Esophagus muscularis mucosa (tissue), 4 donors: ENCODE measurements around the gene MT1B. TPM values are rescaled to one million over a fixed set of nuclear protein-coding genes. Genes with fewer than 3 reads are reported as not detected.
A peak's percentile ranks its signal among the peaks of the same experiment; 100 is the strongest.
"Not testable (repeated sequence)": the region's sequence is repeated elsewhere in the genome, so short reads cannot be mapped to it uniquely, and the experiment has no call there.

Source experiments
- DNase-seq: peaks from one replicate; pipeline ENCODE4 v3.0.0-alpha.2; 2017; ENCODE audit errors: extremely low spot score
- H3K27ac ChIP-seq, 4 donors: fragments of 200-600 bp; sonication (generic); replicated peaks in 1 of 4; 1 replicate in 3 of 4; 2 replicates in 1 of 4; pipeline ENCODE4 v1.5.1; 2016 to 2019; ENCODE audit warnings: mild to moderate bottlenecking in 1 of 4
- H3K27me3 ChIP-seq, 4 donors: fragments of 200-600 bp; sonication (generic); one replicate each; pipeline versions ENCODE4 v1.5.1 to v1.6.0; 2016 to 2019
- H3K36me3 ChIP-seq, 4 donors: fragments of 200-600 bp; sonication (generic); one replicate each; pipeline ENCODE4 v1.5.1; 2016 to 2019
- H3K4me1 ChIP-seq, 4 donors: fragments of 200-600 bp; sonication (generic); one replicate each; pipeline ENCODE4 v1.5.1; 2016 to 2019
- H3K4me3 ChIP-seq, 4 donors: fragments of 200-600 bp; sonication (generic); 1 replicate in 2 of 4; 2 replicates in 2 of 4; pipeline ENCODE4 v1.5.1; 2016 to 2019; ENCODE audit warnings: mild to moderate bottlenecking in 4 of 4, moderate library complexity in 1 of 4
- H3K9me3 ChIP-seq, 4 donors: fragments of 200-600 bp; sonication (generic); 1 replicate in 3 of 4; 2 replicates in 1 of 4; pipeline ENCODE4 v1.5.1; 2016 to 2019
- EP300 ChIP-seq: sonication (generic); formaldehyde crosslinking; IDR thresholded peaks from one replicate; pipeline ENCODE4 v1.6.1; 2017; ENCODE audit warnings: antibody characterized with exemption
- POLR2A ChIP-seq: fragments of 450-650 bp; IDR thresholded peaks from one replicate; pipeline ENCODE4 v1.6.1; 2017; ENCODE audit warnings: antibody characterized with exemption, moderate library complexity, mild to moderate bottlenecking, low read depth
- POLR2AphosphoS5 ChIP-seq, 2 donors: sonication (generic); formaldehyde crosslinking; IDR thresholded peaks; one replicate each; pipeline ENCODE4 v1.6.1; 2017; ENCODE audit warnings: antibody characterized with exemption in 2 of 2
- WGBS: methylation state at CpG from one replicate; pipeline ENCODE4 v1.1.5; 2018; 5-methylcytosine and 5-hydroxymethylcytosine counted together
- intact Hi-C: fragments of 100-400 bp; cut with DNase I; formaldehyde crosslinking; loops from one replicate; pipeline ENCODE4 v1.15.1; 2023
- total RNA-seq, 4 donors: library from RNA; depleted of rRNA; stranded (reverse); fragments of >200 nt; gene quantifications; one replicate each; pipeline versions ENCODE4 v1.1.0 to v1.2.1, GENCODE V29; 2016
- TF ChIP-seq, protein P1 (sequence below), 3 experiments: fragments of 200-600 bp in 2 of 3; fragments of 450-650 bp in 1 of 3; sonication (generic) in 2 of 3; IDR thresholded peaks; one replicate each; pipeline ENCODE4 v1.5.1; 2017 to 2019; ENCODE audit warnings: antibody characterized with exemption in 3 of 3, mild to moderate bottlenecking in 2 of 3, moderate library complexity in 1 of 3

The MT1B gene
- total RNA-seq, 4 donors from 2014 or later: not detected

DNA sequence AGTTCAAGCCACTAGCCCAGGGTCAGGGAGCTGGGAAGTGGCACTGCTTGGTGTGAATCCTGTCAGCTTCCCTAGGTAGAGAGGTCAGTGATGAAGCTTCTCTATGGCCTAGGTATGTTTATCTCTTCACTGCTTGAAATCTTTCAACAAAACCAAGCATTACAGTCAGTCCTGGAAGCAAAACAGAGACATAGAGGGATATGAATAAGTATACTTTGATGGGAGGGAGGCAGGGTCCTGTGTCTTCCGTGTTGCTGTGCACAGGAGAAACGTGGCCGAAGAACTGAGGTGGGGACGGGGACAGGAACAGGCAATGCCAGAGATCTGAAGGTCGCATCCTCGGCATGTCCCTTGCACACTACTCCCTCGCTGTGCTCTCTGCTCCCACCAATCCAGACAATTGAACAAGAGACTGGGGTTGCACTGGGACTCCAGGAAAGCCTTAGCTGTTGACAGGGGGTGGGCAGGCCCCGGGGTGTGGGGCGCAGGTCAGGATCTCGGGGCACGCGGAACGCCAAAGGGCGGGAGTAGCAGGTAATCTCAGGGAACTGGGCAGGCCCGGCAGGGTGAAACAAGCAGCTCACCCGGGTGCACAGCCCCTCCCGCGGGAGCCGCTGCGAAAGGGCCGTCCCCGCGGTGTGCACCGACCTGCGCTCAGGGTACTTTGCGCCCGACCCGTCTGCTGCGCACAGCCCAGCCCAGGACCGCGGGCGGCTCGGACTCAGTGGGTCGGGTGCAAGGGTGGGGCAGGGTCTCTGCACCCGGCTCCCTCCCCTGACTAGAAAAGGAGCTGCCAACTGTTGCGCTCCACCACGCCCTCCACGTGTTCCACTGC lies 17.5 kb downstream of the MT1B start, which contains the start of gene MT1H:
MT1H (plus strand) TSS at position 810 of the 835 bp plus-strand sequence. CDS start 71 bp downstream, outside the sequence.
- intact Hi-C loops: no loop called here
- WGBS: 19% methylated on average over 32 of the region's 38 CpGs
- no peak for DNase-seq
- H3K4me3 ChIP-seq: peak within 1 kb of the TSS in 1 of 4 donors; percentile 12
- H3K36me3 ChIP-seq: no peaks in the 10 kb centered on the region
- H3K27ac ChIP-seq: no peak within 1 kb of the TSS
- H3K27me3 ChIP-seq: peaks cover 4 to 100% (median 33%) of the 10 kb centered on the region in 4 donors
- no peaks in the 10 kb centered on the region for H3K9me3 ChIP-seq
- TF ChIP-seq POLR2AphosphoS5 (IDR thresholded peaks at IDR 0.05): no peak
- TF ChIP-seq, protein P1, sequence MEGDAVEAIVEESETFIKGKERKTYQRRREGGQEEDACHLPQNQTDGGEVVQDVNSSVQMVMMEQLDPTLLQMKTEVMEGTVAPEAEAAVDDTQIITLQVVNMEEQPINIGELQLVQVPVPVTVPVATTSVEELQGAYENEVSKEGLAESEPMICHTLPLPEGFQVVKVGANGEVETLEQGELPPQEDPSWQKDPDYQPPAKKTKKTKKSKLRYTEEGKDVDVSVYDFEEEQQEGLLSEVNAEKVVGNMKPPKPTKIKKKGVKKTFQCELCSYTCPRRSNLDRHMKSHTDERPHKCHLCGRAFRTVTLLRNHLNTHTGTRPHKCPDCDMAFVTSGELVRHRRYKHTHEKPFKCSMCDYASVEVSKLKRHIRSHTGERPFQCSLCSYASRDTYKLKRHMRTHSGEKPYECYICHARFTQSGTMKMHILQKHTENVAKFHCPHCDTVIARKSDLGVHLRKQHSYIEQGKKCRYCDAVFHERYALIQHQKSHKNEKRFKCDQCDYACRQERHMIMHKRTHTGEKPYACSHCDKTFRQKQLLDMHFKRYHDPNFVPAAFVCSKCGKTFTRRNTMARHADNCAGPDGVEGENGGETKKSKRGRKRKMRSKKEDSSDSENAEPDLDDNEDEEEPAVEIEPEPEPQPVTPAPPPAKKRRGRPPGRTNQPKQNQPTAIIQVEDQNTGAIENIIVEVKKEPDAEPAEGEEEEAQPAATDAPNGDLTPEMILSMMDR (IDR thresholded peaks at IDR 0.05): no peak
- TF ChIP-seq POLR2A: no peak
- TF ChIP-seq EP300: no peak
- H3K4me1 ChIP-seq: peaks cover 12 to 27% (median 19%) of the 10 kb centered on the region in 4 donors

- Histone ChIP-seq H3K36me3 (no peaks in the 10 kb centered on the region), H3K27me3 (peaks cover 4 to 100% (median 31%) of the 10 kb centered on the region in 4 donors), H3K9me3 (no peaks in the 10 kb centered on the region), H3K4me1 (peaks cover 12 to 27% (median 19%) of the 10 kb centered on the region in 4 donors), H3K27ac (no peak overlapping the region), H3K4me3 (peak overlapping the region in 1 of 4 donors; percentile 12)
- 24% methylated on average over 19 of the region's 19 CpGs for WGBS
- TF ChIP-seq POLR2AphosphoS5 (IDR thresholded peaks at IDR 0.05) (no peak), POLR2A (no peak), EP300 (no peak)
- TF ChIP-seq, protein P1 (IDR thresholded peaks at IDR 0.05): no peak
- no peak for DNase-seq
- intact Hi-C loops: no loop called here
Observed at GRCh38 chr16:56669840-56670619, 18.3 kb downstream of the MT1B start.

DNA sequence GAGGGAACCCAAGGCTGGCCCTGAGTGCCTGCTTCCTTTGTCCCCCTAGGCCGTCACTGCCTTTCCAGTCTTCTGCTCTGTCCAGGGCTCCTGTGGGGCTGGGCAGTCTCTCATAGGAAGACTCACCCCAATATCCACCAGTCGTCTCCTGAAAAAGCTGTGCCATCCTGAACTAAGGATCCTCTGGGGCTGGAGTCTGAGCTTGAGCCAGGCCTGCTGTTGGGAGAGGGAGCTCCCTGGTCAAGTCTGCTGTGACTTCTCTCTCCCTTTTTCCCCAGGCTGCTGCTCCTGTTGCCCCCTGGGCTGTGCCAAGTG lies 18.9 kb downstream of the MT1B start:
- peaks cover 4 to 100% (median 34%) of the 10 kb centered on the region in 4 donors for H3K27me3 ChIP-seq
- peaks cover 13 to 30% (median 22%) of the 10 kb centered on the region in 4 donors for H3K4me1 ChIP-seq
- DNase-seq: no peak
- no peak overlapping the region for H3K27ac ChIP-seq
- H3K4me3 ChIP-seq: no peak overlapping the region
- no peaks in the 10 kb centered on the region for H3K9me3 ChIP-seq
- no peaks in the 10 kb centered on the region for H3K36me3 ChIP-seq
- TF ChIP-seq POLR2A: no peak
- no peak for TF ChIP-seq POLR2AphosphoS5 (IDR thresholded peaks at IDR 0.05)
- TF ChIP-seq, protein P1 (IDR thresholded peaks at IDR 0.05): no peak
- no peak for TF ChIP-seq EP300
- 100% methylated on average over 1 of the region's 2 CpGs for WGBS
- intact Hi-C loops: no loop called here

GRCh38 chr16:56671691-56672090 lies 20.0 kb downstream of the MT1B start:
- Histone ChIP-seq H3K4me1 (peaks cover 19 to 39% (median 29%) of the 10 kb centered on the region in 4 donors), H3K27me3 (peaks cover 4 to 100% (median 40%) of the 10 kb centered on the region in 4 donors)
- 61% methylated on average over 2 of the region's 2 CpGs for WGBS
- not testable (repeated sequence) for H3K36me3 ChIP-seq, H3K27ac ChIP-seq, H3K4me3 ChIP-seq, H3K9me3 ChIP-seq, DNase-seq
- intact Hi-C loops: loop anchor here (2.0 kb wide), 1 partner anchor 31 kb away; no protein-coding TSS in a partner anchor

- WGBS: 76% methylated on average over 3 of the region's 3 CpGs
- DNase-seq, H3K36me3 ChIP-seq, H3K27ac ChIP-seq, H3K9me3 ChIP-seq, H3K4me3 ChIP-seq: not testable (repeated sequence)
- peaks cover 4 to 100% (median 39%) of the 10 kb centered on the region in 4 donors for H3K27me3 ChIP-seq
- intact Hi-C loops: loop anchor here (2.0 kb wide), 1 partner anchor 31 kb away; no protein-coding TSS in a partner anchor
- peaks cover 19 to 39% (median 29%) of the 10 kb centered on the region in 4 donors for H3K4me1 ChIP-seq
Observed at GRCh38 chr16:56672171-56672570, 20.5 kb downstream of the MT1B start.
